Loucy (cell line): ENCODE results near the gene CYP4F12.

Experiments
- CTCF ChIP-seq: fragments of 200-600 bp; sonication (generic); conservative IDR thresholded peaks from 2 replicates; pipeline ENCODE4 v1.5.1; 2014; ENCODE audit warnings: mild to moderate bottlenecking, antibody characterized with exemption, low read length
- EZH2phosphoT487 ChIP-seq: fragments of 200-600 bp; IDR thresholded peaks from 2 replicates; pipeline ENCODE4 v1.6.1; 2018; ENCODE audit warnings: antibody characterized with exemption, mild to moderate bottlenecking, moderate library complexity, borderline replicate concordance

GRCh38 chr19:15730538-15730937 lies 57.7 kb downstream of the CYP4F12 start:
- TF ChIP-seq CTCF (no peak), EZH2phosphoT487 (no peak)
